NOMO-1 treated with dmso at 0.1 percent for 144 hours (cell line): Measurements from ENCODE around the gene COX17.

ENCODE experiments used
- DNase-seq: peaks from one replicate; lab custom pipeline; 2025; ENCODE audit not compliant: unreplicated experiment; lab: John Stamatoyannopoulos, UW

COX17 gene

DNA sequence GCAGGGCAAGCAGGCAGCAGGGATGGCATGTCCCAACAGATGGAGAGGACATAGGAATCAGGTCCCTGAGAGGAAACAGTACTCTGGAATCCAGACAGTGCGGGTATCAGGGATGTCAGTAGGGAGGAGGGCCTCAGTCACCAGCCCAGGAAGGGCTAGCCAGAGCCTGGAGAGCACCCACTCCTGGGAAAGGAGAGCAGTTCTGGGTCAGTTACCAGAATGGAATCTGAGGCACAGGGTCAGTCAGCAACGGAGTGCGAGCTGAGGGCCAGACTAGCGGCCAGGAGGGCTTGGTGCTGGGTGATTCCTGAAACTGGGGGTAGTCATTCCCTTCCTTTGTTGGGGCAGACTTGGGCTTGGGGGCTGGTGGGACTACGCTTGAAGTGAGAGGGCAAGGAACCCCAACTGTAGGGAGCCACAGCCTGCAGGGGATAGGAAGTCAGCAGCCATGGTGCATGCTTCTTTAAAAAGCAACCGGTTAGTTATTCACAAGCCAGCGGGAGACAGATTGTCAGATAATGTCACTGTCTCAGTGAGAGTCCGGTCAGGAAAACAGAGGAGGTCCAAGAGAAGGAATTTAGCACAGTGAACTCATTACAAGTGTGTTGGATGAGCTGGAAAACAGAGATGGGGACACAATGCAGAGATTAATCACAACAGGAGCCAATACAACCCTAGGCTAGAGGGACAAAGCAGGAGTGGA lies 51.6 kb downstream of the COX17 start:
- no peak for DNase-seq

DNA sequence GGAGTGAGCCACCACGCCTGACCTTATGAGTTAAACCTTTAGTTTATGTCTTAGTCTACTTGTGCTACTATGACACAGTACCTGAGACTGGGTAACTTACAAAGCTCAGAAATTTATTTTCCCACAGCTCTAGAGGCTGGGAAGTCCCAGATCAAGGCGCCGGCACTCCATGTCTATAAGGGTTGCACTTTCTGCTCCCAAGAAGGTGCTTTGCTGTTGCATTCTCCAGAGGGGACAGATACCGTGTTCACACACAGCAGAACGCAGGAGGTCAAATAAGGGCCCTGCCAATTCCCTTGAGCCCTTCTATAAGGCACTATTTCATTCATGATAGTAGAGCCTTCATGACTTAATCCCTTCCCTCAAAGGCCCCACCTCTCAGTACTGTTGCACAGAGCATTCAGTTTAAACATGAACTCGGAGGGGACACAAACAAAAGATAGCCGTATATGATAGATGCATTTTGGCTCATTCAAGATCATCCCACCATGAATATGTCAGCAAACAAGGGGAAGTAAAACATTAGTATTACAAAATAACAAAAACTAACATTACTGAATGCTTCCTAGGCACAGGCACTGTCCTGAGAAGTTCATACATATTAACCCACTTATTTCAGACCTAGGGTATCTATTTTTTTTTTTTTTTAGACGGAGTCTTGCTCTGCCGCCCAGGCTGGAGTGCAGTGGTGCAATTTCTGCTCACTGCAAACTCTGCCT lies 53.0 kb downstream of the COX17 start:
- DNase-seq: no peak

DNA sequence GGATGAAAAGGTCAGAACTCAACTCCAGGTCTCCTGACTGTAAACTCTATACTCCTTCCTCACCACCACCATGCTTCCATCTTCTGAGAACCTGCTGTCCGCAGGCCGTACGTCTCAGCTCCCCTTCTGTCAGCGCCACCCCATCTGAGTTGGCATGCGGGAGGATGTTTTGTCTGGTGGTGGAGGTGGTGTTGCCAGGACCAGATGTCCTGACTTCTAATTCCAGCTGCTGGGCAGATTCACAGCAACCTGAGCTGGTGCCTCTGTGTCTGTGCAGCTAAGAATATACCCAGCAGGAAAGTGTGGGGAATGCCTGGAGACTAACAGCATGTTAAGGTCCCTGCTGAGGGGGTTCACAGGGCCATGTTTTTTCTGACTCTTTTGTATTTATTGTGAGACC lies 56.3 kb downstream of the COX17 start:
- DNase-seq: no peak
